Caco-2 (cell line): ENCODE measurements around the gene AP1S3. TPM values are rescaled to one million over a fixed set of nuclear protein-coding genes. Genes with fewer than 3 reads are reported as not detected.

Experiments
- BruUV-seq: library from RNA; stranded (reverse); fragments of 400-500 nt; replicated peaks from 2 replicates; lab custom pipeline; 2021; lab: Mats Ljungman, UMichigan
- CTCF ChIA-PET: fragments of 300-600 bp; sonication (Branson Sonifier 250); formaldehyde crosslinking; loops from one replicate; lab custom pipeline; 2022; ENCODE audit warnings: antibody characterized with exemption; lab: Charles Lee
- POLR2A ChIA-PET: fragments of 300-600 bp; sonication (Branson Sonifier 250); formaldehyde crosslinking; loops from one replicate; lab custom pipeline; 2022; ENCODE audit warnings: antibody characterized with exemption; lab: Charles Lee
- DNase-seq, 2 experiments: peaks; one replicate each; pipeline versions ENCODE4 v3.0.0 to v3.0.0-alpha.2; 2020 to 2022
- H3K27me3 ChIP-seq: replicated peaks from 2 replicates; pipeline ENCODE4 v1.6.0; 2011; ENCODE audit warnings: low read length; ENCODE audit not compliant: control insufficient read depth, insufficient read depth
- H3K36me3 ChIP-seq: 2 replicates; pipeline ENCODE4 v1.5.1; 2011; ENCODE audit warnings: low read length; ENCODE audit not compliant: control insufficient read depth, insufficient read depth
- H3K4me1 ChIP-seq: fragments of 250-450 bp; sonication (Bioruptor Pico); 2 replicates; pipeline ENCODE4 v1.5.1; 2020; ENCODE audit warnings: mild to moderate bottlenecking
- H3K4me3 ChIP-seq: 2 replicates; pipeline ENCODE4 v1.5.1; 2011; ENCODE audit warnings: low read depth, mild to moderate bottlenecking, control low read depth, low read length
- H3K9me3 ChIP-seq: fragments of 250-450 bp; sonication (Bioruptor Pico); 2 replicates; pipeline ENCODE4 v1.5.1; 2020; ENCODE audit warnings: mild to moderate bottlenecking, moderate library complexity
- H3K27ac Mint-ChIP-seq: one replicate; pipeline ENCODE4 v1.8.0; 2022; ENCODE audit warnings: mixed read lengths; ENCODE audit not compliant: unreplicated experiment
- H3K27me3 Mint-ChIP-seq: one replicate; pipeline ENCODE4 v1.8.0; 2022; ENCODE audit warnings: mixed read lengths; ENCODE audit not compliant: insufficient read depth, unreplicated experiment
- H3K36me3 Mint-ChIP-seq: one replicate; pipeline ENCODE4 v1.8.0; 2022; ENCODE audit warnings: mild to moderate bottlenecking, mixed read lengths; ENCODE audit not compliant: insufficient read depth, unreplicated experiment
- H3K4me1 Mint-ChIP-seq: one replicate; pipeline ENCODE4 v1.8.0; 2022; ENCODE audit warnings: low read depth, mixed read lengths; ENCODE audit not compliant: unreplicated experiment
- H3K4me3 Mint-ChIP-seq: one replicate; pipeline ENCODE4 v1.8.0; 2022; ENCODE audit warnings: mild to moderate bottlenecking, moderate library complexity, mixed read lengths; ENCODE audit not compliant: unreplicated experiment
- H3K9me3 Mint-ChIP-seq: one replicate; pipeline ENCODE4 v1.8.0; 2022; ENCODE audit warnings: mixed read lengths; ENCODE audit not compliant: unreplicated experiment
- CTCF ChIP-seq, 2 experiments: fragments of 200-600 bp in 1 of 2; IDR thresholded peaks; 1 replicate in 1 of 2; 2 replicates in 1 of 2; pipeline versions ENCODE4 v1.5.1 to v1.8.0; 2011 to 2022; ENCODE audit warnings: antibody characterized with exemption in 1 of 2, control low read depth in 1 of 2, inconsistent platforms in 1 of 2, low read depth in 1 of 2, low read length in 1 of 2, mild to moderate bottlenecking in 1 of 2, moderate library complexity in 1 of 2; ENCODE audit not compliant: insufficient read depth in 1 of 2, severe bottlenecking in 1 of 2, unreplicated experiment in 1 of 2
- intact Hi-C: fragments of 100-400 bp; cut with micrococcal nuclease; formaldehyde crosslinking; loops from one replicate; pipeline ENCODE4 v1.10.0; 2022; ENCODE audit not compliant: unreplicated experiment
- total RNA-seq: library from RNA; stranded (reverse); gene quantifications from 2 replicates; pipeline ENCODE4 v1.2.3, GENCODE V29; 2022

Gene AP1S3
- total RNA-seq, 1 experiment from 2014 or later, result 180 TPM

- POLR2A ChIA-PET, result no interaction called here
- Mint-ChIP-seq H3K27me3 (no peaks in the 10 kb centered on the region), H3K36me3 (peaks cover 66% of the 10 kb centered on the region), H3K9me3 (no peaks in the 10 kb centered on the region), H3K27ac (peak overlapping the region; percentile 59), H3K4me3 (no peak overlapping the region), H3K4me1 (peaks cover 27% of the 10 kb centered on the region)
- CTCF ChIA-PET, result no interaction called here
- DNase-seq, result no peak
- peaks cover 4% of the 10 kb centered on the region; the same call in 1 of the 2 replicates for H3K9me3 ChIP-seq
- no peaks in the 10 kb centered on the region for H3K36me3 ChIP-seq
- H3K4me1 ChIP-seq, result peaks cover 8% of the 10 kb centered on the region; the same call in 1 of the 2 replicates
- TF ChIP-seq CTCF (IDR thresholded peaks at IDR 0.05; ENCODE audit: insufficient read depth in 1 of 2, low read depth in 1 of 2, low read length in 1 of 2, severe bottlenecking in 1 of 2, unreplicated experiment in 1 of 2), result no peak
- no peak overlapping the region for H3K4me3 ChIP-seq
- BruUV-seq, result no TSS peak
- intact Hi-C loops, result no loop called here
- no peaks in the 10 kb centered on the region for H3K27me3 ChIP-seq
Observed at GRCh38 chr2:223787358-223787757, 50.0 kb downstream of the AP1S3 start.

GRCh38 chr2:223786943-223787342, 50.4 kb downstream of the AP1S3 start:
- Mint-ChIP-seq H3K27me3 (no peaks in the 10 kb centered on the region), H3K27ac (peak overlapping the region; percentile 59), H3K36me3 (peaks cover 70% of the 10 kb centered on the region), H3K9me3 (no peaks in the 10 kb centered on the region), H3K4me1 (peaks cover 27% of the 10 kb centered on the region), H3K4me3 (no peak overlapping the region)
- intact Hi-C loops, result no loop called here
- H3K27me3 ChIP-seq, result no peaks in the 10 kb centered on the region
- no peak overlapping the region for H3K4me3 ChIP-seq
- no TSS peak for BruUV-seq
- no peak for DNase-seq
- H3K36me3 ChIP-seq, result no peaks in the 10 kb centered on the region
- ChIA-PET POLR2A (no interaction called here), CTCF (no interaction called here)
- TF ChIP-seq CTCF (IDR thresholded peaks at IDR 0.05; ENCODE audit: insufficient read depth in 1 of 2, low read depth in 1 of 2, low read length in 1 of 2, severe bottlenecking in 1 of 2, unreplicated experiment in 1 of 2), result no peak
- H3K4me1 ChIP-seq, result peaks cover 6% of the 10 kb centered on the region; the same call in 1 of the 2 replicates
- no peaks in the 10 kb centered on the region; the same call in 1 of the 2 replicates for H3K9me3 ChIP-seq

- Mint-ChIP-seq H3K4me3 (no peak overlapping the region), H3K36me3 (peaks cover 67% of the 10 kb centered on the region), H3K9me3 (no peaks in the 10 kb centered on the region), H3K27me3 (no peaks in the 10 kb centered on the region), H3K4me1 (peaks cover 27% of the 10 kb centered on the region), H3K27ac (no peak overlapping the region)
- intact Hi-C loops, result no loop called here
- no peak overlapping the region for H3K4me3 ChIP-seq
- no peak for DNase-seq
- no peaks in the 10 kb centered on the region for H3K4me1 ChIP-seq
- POLR2A ChIA-PET, result no interaction called here
- CTCF ChIA-PET, result no interaction called here
- H3K27me3 ChIP-seq, result no peaks in the 10 kb centered on the region
- H3K36me3 ChIP-seq, result no peaks in the 10 kb centered on the region
- no peaks in the 10 kb centered on the region for H3K9me3 ChIP-seq
- no TSS peak for BruUV-seq
- TF ChIP-seq CTCF (IDR thresholded peaks at IDR 0.05; ENCODE audit: insufficient read depth in 1 of 2, low read depth in 1 of 2, low read length in 1 of 2, severe bottlenecking in 1 of 2, unreplicated experiment in 1 of 2), result no peak
Observed at GRCh38 chr2:223786236-223786635, 51.1 kb downstream of the AP1S3 start.
